Prostate gland (tissue), 2 donors: ENCODE measurements around the gene ASB15.

ENCODE experiments used
- CTCF ChIP-seq, 4 experiments: fragments of 200-600 bp in 2 of 4; fragments of 450-650 bp in 2 of 4; sonication (generic) in 2 of 4; IDR thresholded peaks; 1 replicate in 3 of 4; 2 replicates in 1 of 4; pipeline ENCODE4 v1.5.1; 2016 to 2019; ENCODE audit warnings: antibody characterized with exemption in 4 of 4, mild to moderate bottlenecking in 2 of 4, moderate library complexity in 2 of 4
- POLR2A ChIP-seq: fragments of 450-650 bp; IDR thresholded peaks from one replicate; pipeline ENCODE4 v1.6.1; 2016; ENCODE audit warnings: antibody characterized with exemption, mild to moderate bottlenecking
- POLR2AphosphoS5 ChIP-seq: sonication (generic); formaldehyde crosslinking; IDR thresholded peaks from one replicate; pipeline ENCODE4 v1.6.1; 2017; ENCODE audit warnings: antibody characterized with exemption

- TF ChIP-seq POLR2A (no peak), CTCF (IDR thresholded peaks at IDR 0.05) (no peak), POLR2AphosphoS5 (no peak)
These were observed 39.0 kb downstream of the ASB15 start for GRCh38 chr7:123640583-123640982.
